ENCODE measurements around the gene CTSW. TPM values are rescaled to one million over a fixed set of nuclear protein-coding genes. Genes with fewer than 3 reads are reported as not detected.

CTSW gene
- polyA plus RNA-seq, 1 experiment = not detected

DNA sequence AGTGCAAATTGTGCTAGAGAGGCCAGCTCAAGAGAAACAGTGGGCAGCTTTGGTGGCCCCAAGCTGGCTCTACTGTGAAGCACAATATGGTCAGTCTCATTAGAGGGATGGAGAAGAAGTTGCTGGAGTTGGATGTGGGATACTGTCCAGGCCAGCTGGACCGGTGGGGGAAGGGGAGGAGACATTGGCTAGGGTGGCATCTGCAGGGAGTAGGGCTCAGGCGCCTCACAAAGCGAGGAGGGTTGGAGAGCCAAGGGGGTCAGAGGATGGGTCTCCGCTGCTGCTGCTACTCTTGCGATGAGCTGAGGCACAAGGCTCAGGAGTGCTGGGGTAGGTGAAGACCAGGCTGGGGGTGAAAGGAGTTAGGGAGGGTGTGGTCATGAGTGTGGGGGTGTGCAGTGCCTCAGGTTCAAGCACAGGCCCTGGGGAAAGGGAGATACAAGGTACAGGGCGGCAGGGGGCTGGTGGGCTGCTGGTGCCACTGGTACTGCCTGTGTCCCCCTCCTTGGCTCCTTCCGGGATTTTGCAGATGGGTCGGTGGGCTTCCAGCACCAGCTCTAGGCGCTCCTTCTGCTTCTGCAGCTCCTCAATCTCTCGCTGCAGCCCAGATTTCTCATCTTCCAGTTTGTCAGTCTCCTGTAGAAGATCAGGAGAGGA is 13.2 kb downstream of the CTSW start:
- no peaks in the 10 kb centered on the region for H3K27me3 ChIP-seq (ENCODE audit: control insufficient read depth, insufficient read depth, low read length)
- TF ChIP-seq, protein P1, sequence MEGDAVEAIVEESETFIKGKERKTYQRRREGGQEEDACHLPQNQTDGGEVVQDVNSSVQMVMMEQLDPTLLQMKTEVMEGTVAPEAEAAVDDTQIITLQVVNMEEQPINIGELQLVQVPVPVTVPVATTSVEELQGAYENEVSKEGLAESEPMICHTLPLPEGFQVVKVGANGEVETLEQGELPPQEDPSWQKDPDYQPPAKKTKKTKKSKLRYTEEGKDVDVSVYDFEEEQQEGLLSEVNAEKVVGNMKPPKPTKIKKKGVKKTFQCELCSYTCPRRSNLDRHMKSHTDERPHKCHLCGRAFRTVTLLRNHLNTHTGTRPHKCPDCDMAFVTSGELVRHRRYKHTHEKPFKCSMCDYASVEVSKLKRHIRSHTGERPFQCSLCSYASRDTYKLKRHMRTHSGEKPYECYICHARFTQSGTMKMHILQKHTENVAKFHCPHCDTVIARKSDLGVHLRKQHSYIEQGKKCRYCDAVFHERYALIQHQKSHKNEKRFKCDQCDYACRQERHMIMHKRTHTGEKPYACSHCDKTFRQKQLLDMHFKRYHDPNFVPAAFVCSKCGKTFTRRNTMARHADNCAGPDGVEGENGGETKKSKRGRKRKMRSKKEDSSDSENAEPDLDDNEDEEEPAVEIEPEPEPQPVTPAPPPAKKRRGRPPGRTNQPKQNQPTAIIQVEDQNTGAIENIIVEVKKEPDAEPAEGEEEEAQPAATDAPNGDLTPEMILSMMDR (IDR thresholded peaks at IDR 0.05; ENCODE audit: low read depth, low read length) = no peak
- peak overlapping the region; percentile 84 for H3K27ac ChIP-seq (ENCODE audit: low read depth, low read length)
- no peak for DNase-seq (ENCODE audit: low read depth, low spot score)
- peak overlapping the region; percentile 72 for H3K4me3 ChIP-seq (ENCODE audit: low read depth, low read length)
- CTCF ChIA-PET = interaction anchor here (1.0 kb wide), 1 partner anchor 33 kb away, joined by 5 read pairs; the partner anchor contains the start of gene MUS81
- H3K9me3 ChIP-seq (ENCODE audit: control insufficient read depth, insufficient read depth, low read length) = no peaks in the 10 kb centered on the region
- POLR2A ChIA-PET = interaction anchor here (1.1 to 7.3 kb wide), 3 partner anchors 8 to 24 kb away, joined by 3 to 153 read pairs (median 124); partner anchors contain the start of gene FOSL1

GRCh38 chr11:65894034-65894591 is 14.5 kb downstream of the CTSW start:
- H3K4me3 ChIP-seq (ENCODE audit: low read depth, low read length) = peak overlapping the region; percentile 22; the same call in 1 of the 2 replicates
- peak overlapping the region; percentile 68 for H3K27ac ChIP-seq (ENCODE audit: low read depth, low read length)
- no peaks in the 10 kb centered on the region for H3K9me3 ChIP-seq (ENCODE audit: control insufficient read depth, insufficient read depth, low read length)
- ChIA-PET CTCF (interaction anchor here (0.9 kb wide), 1 partner anchor 35 kb away, joined by 3 read pairs; no protein-coding TSS in a partner anchor), POLR2A (interaction anchor here (0.8 to 7.3 kb wide), 2 partner anchors 13 to 22 kb away, joined by 4 to 124 read pairs; no protein-coding TSS in a partner anchor)
- TF ChIP-seq, protein P1 (IDR thresholded peaks at IDR 0.05; ENCODE audit: low read depth, low read length) = no peak
- no peaks in the 10 kb centered on the region for H3K27me3 ChIP-seq (ENCODE audit: control insufficient read depth, insufficient read depth, low read length)
- no peak for DNase-seq (ENCODE audit: low read depth, low spot score)

DNA sequence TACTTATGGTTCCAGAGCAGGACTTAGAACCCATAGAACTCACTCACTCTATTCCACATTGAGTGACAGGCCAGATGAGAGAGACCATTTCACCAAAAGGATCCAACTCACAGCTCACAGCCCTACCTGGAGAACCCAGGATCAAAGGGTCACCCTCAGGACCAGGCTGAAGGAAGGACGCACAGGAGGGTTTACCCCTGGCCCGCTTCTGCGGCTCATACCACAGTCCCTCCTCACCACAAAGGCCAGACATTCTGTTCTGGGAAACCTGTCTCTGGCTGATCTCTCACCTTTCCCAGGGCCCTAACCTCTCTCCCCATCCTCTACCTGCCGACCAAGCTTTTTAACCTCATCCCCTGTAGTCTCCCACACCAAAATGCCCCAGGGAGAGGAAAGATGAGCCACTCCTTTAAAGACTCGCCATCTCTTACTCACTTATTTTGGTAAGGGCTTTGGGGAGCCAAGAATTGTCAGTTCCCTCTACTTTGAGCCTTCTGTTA is 15.9 kb downstream of the CTSW start:
- CTCF ChIA-PET = interaction anchor here (0.7 to 5.1 kb wide), 2 partner anchors 10 to 127 kb away, joined by 7 to 33 read pairs; no protein-coding TSS in a partner anchor
- no peak overlapping the region for H3K4me3 ChIP-seq (ENCODE audit: low read depth, low read length)
- POLR2A ChIA-PET = interaction anchor here (1.6 kb wide), 1 partner anchor 20 kb away, joined by 6 read pairs; no protein-coding TSS in a partner anchor
- no peaks in the 10 kb centered on the region; the same call in 1 of the 2 replicates for H3K9me3 ChIP-seq (ENCODE audit: control insufficient read depth, insufficient read depth, low read length)
- TF ChIP-seq, protein P1 (IDR thresholded peaks at IDR 0.05; ENCODE audit: low read depth, low read length) = no peak
- peak overlapping the region; percentile 68 for H3K27ac ChIP-seq (ENCODE audit: low read depth, low read length)
- no peak for DNase-seq (ENCODE audit: low read depth, low spot score)
- no peaks in the 10 kb centered on the region for H3K27me3 ChIP-seq (ENCODE audit: control insufficient read depth, insufficient read depth, low read length)

GRCh38 chr11:65896034-65896999 is 16.7 kb downstream of the CTSW start:
- ChIA-PET POLR2A (interaction anchor here (1.0 to 1.6 kb wide), 3 partner anchors 20 to 37 kb away, joined by 4 to 6 read pairs (median 4); partner anchors contain the start of gene C11orf68), CTCF (interaction anchor here (0.5 to 5.1 kb wide), 3 partner anchors 7 to 160 kb away, joined by 4 to 34 read pairs (median 33); partner anchors contain the start of genes CCDC85B and FIBP)
- Histone ChIP-seq H3K9me3 (ENCODE audit: control insufficient read depth, insufficient read depth, low read length) (no peaks in the 10 kb centered on the region; the same call in 1 of the 2 replicates), H3K27me3 (ENCODE audit: control insufficient read depth, insufficient read depth, low read length) (no peaks in the 10 kb centered on the region), H3K27ac (ENCODE audit: low read depth, low read length) (peak overlapping the region; percentile 68), H3K4me3 (ENCODE audit: low read depth, low read length) (peak overlapping the region; percentile 96)
- no peak for DNase-seq (ENCODE audit: low read depth, low spot score)
- TF ChIP-seq, protein P1 (IDR thresholded peaks at IDR 0.05; ENCODE audit: low read depth, low read length) = no peak
